ENCODE measurements around the gene DCAF10. TPM values are rescaled to one million over a fixed set of nuclear protein-coding genes. Genes with fewer than 3 reads are reported as not detected.

The DCAF10 gene
- total and polyA plus RNA-seq, 2 of the 13 experiments (the other 11 are each of a cell fraction or from before 2014, with no cell fraction given), result 9.2 to 20.3 TPM

DNA sequence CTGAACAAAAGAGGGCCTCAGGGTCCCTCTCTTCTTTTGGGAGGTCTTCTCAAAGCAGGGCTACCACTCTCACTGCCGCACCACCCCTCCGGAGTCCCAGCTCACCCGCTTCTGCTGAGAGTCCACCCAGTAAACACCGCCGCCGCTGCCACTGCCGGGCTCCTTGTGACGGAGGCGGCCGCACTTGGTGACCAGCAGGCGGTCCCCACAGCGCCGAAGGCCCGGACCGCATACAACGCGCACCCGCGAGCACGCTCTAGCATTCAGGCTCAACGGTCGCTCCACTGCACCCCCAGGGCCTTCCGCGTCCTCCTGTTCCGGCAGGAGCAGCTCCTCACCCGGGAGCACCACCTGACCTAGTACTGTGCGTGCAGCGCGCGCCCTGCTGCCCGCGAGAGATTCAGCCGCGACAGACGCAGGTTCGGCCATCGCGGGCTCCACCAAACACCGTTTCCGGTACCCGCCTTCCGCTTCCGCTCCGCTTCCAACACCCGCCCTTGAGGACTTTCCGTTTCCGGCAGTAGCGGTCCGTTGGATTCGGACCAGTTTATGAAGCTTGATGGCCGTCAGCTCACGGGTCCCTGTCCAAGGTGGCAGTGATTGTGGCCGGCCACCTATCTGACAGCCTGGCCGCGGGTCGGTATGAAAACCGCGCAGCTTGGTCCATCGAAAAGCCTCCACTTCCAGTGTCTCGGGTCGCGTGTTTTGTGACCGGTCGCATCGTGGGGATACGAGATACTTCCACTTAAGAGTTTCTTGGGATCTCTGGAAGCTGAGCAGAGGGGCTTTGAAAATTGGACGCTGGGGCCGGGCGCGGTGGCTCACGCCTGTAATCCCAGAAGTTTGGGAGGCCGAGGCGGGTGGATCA, 15.7 kb upstream of the DCAF10 start, which contains the start of gene EXOSC3 (continued):
- peak; percentile 88 for TF ChIP-seq TFDP2 (CRISPR knock-in tag; IDR thresholded peaks at IDR 0.05)
- TF ChIP-seq AFF4 (CRISPR knock-in tag; IDR thresholded peaks at IDR 0.05), result peak; percentile 35; the same call in 1 of the 2 replicates
- no peak for TF ChIP-seq ELK4 (CRISPR knock-in tag; IDR thresholded peaks at IDR 0.05; ENCODE audit: borderline replicate concordance)
- TF ChIP-seq BRCA1 (CRISPR knock-in tag; IDR thresholded peaks at IDR 0.05), result peak; percentile 62; the same call in 1 of the 2 replicates
- TF ChIP-seq GATA4 (IDR thresholded peaks at IDR 0.05; ENCODE audit: borderline replicate concordance, low read depth), result 0 out of 2 replicates have a peak, but pooled peaks have one; percentile 39
- no peak for TF ChIP-seq ZBTB42 (CRISPR knock-in tag; IDR thresholded peaks at IDR 0.05)
- TF ChIP-seq, protein P1, sequence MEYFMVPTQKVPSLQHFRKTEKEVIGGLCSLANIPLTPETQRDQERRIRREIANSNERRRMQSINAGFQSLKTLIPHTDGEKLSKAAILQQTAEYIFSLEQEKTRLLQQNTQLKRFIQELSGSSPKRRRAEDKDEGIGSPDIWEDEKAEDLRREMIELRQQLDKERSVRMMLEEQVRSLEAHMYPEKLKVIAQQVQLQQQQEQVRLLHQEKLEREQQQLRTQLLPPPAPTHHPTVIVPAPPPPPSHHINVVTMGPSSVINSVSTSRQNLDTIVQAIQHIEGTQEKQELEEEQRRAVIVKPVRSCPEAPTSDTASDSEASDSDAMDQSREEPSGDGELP (IDR thresholded peaks at IDR 0.05; ENCODE audit: borderline replicate concordance, low read depth), result no peak; the same call in 1 of the 2 replicates
- peak; percentile 62; the same call in 1 of the 2 replicates for TF ChIP-seq POGK (CRISPR knock-in tag; conservative IDR thresholded peaks at IDR 0.05)
- TF ChIP-seq PRMT3 (CRISPR knock-in tag; IDR thresholded peaks at IDR 0.05; ENCODE audit: borderline replicate concordance, low read depth), result no peak; the same call in 1 of the 2 replicates
- 0 out of 2 replicates have a peak, but pooled peaks have one; percentile 26 for TF ChIP-seq ZNF44 (CRISPR knock-in tag; IDR thresholded peaks at IDR 0.05)
- TF ChIP-seq, protein P2, sequence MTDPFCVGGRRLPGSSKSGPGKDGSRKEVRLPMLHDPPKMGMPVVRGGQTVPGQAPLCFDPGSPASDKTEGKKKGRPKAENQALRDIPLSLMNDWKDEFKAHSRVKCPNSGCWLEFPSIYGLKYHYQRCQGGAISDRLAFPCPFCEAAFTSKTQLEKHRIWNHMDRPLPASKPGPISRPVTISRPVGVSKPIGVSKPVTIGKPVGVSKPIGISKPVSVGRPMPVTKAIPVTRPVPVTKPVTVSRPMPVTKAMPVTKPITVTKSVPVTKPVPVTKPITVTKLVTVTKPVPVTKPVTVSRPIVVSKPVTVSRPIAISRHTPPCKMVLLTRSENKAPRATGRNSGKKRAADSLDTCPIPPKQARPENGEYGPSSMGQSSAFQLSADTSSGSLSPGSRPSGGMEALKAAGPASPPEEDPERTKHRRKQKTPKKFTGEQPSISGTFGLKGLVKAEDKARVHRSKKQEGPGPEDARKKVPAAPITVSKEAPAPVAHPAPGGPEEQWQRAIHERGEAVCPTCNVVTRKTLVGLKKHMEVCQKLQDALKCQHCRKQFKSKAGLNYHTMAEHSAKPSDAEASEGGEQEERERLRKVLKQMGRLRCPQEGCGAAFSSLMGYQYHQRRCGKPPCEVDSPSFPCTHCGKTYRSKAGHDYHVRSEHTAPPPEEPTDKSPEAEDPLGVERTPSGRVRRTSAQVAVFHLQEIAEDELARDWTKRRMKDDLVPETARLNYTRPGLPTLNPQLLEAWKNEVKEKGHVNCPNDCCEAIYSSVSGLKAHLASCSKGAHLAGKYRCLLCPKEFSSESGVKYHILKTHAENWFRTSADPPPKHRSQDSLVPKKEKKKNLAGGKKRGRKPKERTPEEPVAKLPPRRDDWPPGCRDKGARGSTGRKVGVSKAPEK (CRISPR knock-in tag; IDR thresholded peaks at IDR 0.05; ENCODE audit: borderline replicate concordance), result no peak
- TF ChIP-seq ZFP36L2 (CRISPR knock-in tag; IDR thresholded peaks at IDR 0.05), result no peak
- TF ChIP-seq ZNF224 (CRISPR knock-in tag; IDR thresholded peaks at IDR 0.05), result peak; percentile 94
- no peak for TF ChIP-seq MAFG (CRISPR knock-in tag; IDR thresholded peaks at IDR 0.05)

Data from HepG2 (cell line).